Stimulated activated CD4-positive, alpha-beta T cell treated with anti-CD3 and anti-CD28 coated beads, Interleukin-12 subunit alpha, Interleukin-12 subunit beta, amount 100 ng/mL, for 4 hours (primary cell): ENCODE data around the gene FTSJ3.
A peak's percentile ranks its signal among the peaks of the same experiment; 100 is the strongest.

Experiments
- DNase-seq: peaks from one replicate; pipeline ENCODE4 v3.0.0-alpha.2; 2020

The FTSJ3 gene

GRCh38 chr17:63783522-63783921 is 43.9 kb downstream of the FTSJ3 start:
- no peak for DNase-seq

GRCh38 chr17:63780928-63781327 is 46.5 kb downstream of the FTSJ3 start:
- DNase-seq: no peak

- no peak for DNase-seq
Observed at GRCh38 chr17:63780507-63780906, 47.0 kb downstream of the FTSJ3 start.

- DNase-seq: no peak
Observed at GRCh38 chr17:63775420-63775819, 52.0 kb downstream of the FTSJ3 start.

- DNase-seq: no peak
Observed at GRCh38 chr17:63774969-63775265, 52.5 kb downstream of the FTSJ3 start.

GRCh38 chr17:63774141-63774968 is 53.1 kb downstream of the FTSJ3 start, which contains the start of gene DDX42:
DDX42 (plus strand) TSS chr17:63774170; CDS start chr17:63787050, 12,880 bp downstream.
- DNase-seq: peak; percentile 88

GRCh38 chr17:63773272-63774140 is 54.0 kb downstream of the FTSJ3 start, which contains the start of gene CCDC47:
CCDC47 (minus strand) TSS chr17:63773597; CDS start chr17:63766175, 7,422 bp downstream.
- peak; percentile 95 for DNase-seq

- no peak for DNase-seq
Observed at GRCh38 chr17:63772801-63773271, 54.6 kb downstream of the FTSJ3 start.
